Activated T-helper 9 cell treated with anti-CD3 and anti-CD28 coated beads, Interleukin-2, amount 50 U/mL, for 16 hours (primary cell): ENCODE data around the gene SYNM.

ENCODE experiments used
- DNase-seq: peaks from one replicate; pipeline ENCODE4 v3.0.0-alpha.2; 2020; ENCODE audit warnings: low read depth

Gene SYNM

DNA sequence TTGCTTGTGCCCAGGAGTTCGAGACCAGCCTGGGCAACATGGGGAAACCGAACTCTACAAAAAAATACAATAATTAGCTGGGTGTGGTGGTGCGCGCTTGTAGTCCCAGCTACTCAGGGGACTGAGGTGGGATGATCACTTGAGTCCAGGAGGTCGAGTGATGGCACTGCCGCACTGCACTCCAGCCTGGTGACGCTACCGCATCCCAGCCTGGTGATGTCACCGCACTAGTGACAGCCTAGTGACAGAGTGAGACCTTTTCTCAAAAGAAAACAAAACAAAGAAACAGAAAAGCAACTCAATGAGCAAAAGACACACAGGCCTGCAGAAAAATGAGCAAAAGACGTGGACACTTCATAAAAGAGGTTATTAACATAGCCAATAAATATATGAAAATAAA, 19.9 kb upstream of the SYNM start:
- DNase-seq = no peak

DNA sequence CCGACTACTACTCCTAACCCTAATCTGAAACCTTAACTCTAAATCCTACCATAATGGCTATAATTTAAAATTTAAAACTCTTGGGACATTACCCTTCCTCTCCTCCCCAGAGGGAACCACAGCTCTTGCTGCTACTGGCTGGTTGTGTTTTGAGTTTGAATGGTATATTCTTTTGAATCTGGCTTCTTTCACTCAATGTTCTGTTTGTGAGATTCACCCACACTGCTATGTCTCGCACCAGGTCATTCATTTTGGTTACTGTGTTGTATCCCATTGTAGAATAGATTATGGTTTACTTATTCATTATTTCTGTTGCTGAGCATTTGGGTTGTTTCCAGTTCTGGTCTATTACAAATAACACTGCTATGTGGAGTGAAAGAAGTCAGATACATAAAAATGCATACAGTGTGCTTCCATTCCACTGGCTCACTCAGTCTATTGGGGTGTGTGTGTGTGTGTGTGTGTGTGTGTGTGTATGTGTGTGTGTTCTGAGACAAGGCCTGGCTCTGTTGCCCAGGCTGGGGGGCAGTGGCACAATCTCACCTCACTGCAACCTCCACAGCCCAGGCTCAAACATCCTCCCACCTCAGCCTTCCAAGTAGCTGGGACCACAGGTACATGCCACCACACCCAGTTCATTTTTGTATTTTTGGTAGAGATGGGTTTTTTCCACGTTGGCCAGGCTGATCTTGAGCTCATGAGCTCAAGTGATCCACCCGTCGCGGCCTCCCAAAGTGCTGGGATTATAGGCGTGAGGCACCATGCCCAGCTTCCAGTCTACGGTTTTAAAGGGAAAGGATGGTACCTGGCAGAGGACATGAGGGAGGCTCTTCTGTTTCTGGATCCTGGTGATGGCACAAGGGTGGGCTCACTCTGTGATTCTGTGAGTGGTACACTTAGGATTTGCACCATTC, 19.2 kb upstream of the SYNM start:
- no peak for DNase-seq

DNA sequence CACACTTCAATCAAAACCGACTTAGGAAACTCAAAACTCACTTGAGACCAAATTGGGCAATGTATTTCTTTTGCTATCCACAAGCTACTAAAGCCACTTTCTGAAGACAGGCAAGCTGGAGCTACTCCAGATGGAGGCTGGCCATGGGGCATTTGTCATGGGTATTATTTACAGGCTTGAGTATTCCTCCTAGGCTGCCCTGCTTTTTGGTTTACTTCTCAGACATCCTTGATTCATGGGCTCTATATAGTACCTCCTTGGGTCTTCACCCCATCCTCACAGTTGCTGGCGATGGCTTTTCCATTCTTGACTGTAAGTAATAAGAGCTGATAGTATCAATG, 18.6 kb upstream of the SYNM start:
- no peak for DNase-seq

DNA sequence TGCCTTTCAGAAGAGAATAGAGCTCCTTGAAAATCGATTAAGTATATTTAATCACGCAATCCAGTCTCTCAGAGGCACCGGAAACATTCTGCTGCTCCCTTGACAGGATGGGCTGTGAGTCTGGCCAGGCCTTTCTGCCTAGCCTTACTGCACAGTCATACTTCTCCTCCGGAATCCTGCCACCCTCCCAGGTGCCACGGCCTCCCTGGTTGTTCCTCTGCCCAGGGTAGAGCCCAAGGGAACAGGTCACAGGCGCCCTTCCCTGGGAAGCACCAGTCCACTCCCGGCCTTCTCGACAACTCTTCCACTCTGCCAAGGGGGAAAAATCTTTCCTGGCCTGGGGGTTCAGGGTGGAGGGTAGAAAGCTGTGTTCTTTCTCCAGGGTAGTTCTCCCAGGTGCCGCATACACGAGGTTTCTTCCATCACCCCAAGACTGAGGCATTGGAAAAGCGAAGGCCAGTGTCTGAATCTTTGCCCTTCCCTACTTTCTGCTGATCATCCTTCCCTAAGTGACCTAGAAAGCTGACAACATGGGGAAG, 17.4 kb upstream of the SYNM start:
- DNase-seq = no peak

- DNase-seq = no peak
Measured at GRCh38 chr15:99090011-99090699, 14.7 kb upstream of the SYNM start.

- no peak for DNase-seq
Measured at GRCh38 chr15:99090938-99091337, 13.9 kb upstream of the SYNM start.

DNA sequence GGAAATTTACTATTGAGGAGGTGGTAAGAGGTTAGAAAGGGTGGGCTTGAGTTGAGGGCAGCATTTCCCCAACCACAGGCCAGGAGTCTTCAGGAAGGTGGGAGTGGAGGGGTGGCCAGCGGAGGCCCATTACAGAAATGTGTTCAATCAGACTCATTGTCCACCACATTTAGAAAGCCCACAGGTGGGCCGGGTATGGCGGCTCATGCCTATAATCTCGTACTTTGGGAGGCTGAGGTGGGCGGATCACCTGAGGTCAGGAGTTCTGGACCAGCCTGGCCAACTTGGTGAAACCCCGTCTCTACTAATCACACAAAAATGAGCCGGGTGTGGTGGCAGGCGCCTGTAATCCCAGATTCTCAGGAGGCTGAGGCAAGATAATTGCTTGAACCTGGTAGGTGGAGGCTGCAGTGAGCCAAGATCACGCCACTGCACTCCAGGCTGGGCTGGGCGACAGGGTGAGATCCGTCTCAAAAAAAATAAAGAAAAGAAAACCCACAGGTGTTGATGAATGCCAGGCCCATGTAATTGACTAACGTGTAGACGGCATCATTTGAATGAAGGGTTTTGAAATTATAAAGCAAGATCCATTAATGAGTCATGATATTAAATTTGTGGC, 12.2 kb upstream of the SYNM start:
- DNase-seq = no peak

- DNase-seq = no peak
Measured at GRCh38 chr15:99095626-99096025, 9.3 kb upstream of the SYNM start.

GRCh38 chr15:99096173-99096893, 8.5 kb upstream of the SYNM start:
- no peak for DNase-seq

DNA sequence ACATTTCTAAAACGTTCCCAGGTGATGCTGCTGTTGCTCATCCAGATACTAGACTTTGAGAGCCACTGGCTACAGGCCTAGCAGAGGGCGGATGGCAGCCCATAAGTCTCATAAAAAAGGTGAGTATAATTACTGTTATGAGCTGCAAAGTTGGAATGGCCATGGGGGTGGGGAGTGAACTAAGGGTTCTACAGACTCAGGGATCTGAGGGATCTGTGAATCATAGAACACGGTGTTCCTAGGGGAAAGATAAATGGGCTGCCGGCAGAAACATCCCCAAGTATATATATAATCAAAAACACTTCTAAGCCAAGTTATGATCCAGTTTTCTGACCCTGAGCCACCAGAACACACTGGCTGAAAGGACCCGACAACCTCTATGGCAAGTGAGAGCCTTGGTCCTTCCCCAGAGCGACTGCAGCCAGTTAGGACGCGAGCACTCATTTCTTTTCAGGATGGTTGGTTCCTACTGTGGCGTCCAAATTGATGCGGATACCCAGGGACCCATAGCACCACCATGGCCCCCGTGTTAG, 7.9 kb upstream of the SYNM start:
- DNase-seq = no peak

DNA sequence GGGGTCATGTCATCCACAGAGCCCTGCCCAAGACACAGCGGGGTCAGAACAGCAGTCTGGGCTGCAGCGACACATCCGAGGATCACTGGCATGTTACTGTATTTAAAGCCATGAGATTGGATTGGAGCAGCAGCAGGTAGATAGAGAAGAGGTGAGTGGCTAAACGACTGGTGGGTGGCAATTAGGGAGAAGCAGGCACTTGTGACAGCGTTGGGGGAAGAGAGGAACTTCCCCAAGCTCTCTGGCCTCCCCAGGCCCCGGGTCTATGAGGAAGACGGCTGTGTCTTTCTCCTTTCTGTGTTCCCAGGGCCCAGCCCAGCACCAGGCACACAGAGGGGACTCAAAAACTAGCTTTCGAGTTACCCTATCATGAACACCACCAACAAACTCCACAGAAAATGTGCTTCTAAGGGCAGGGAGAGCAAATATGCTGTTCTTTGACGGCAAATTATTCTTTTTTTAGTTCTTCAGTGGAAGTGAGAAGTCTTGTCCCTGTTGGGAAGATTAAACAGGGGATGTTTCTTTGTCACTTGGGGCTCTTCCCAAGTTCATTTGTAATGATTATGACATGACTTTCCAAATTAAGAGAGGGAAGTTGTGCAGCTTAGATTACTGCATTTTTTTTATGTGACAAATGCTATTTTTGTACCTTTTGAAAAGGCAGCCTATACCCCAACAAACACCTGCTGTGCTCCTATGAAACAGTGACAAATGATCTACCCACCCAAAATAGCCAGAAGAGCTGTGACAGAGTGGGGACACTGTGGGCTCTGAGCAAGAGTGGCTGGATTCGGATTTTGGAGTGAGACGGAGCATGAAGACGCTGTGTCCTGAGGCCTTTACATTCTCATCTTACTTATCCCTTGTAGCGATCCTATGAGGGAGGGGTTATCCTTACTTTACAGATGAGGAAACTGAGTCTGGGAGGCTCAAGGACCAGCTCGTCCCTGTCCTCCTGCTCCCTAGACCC, 7.2 kb upstream of the SYNM start:
- DNase-seq = no peak

DNA sequence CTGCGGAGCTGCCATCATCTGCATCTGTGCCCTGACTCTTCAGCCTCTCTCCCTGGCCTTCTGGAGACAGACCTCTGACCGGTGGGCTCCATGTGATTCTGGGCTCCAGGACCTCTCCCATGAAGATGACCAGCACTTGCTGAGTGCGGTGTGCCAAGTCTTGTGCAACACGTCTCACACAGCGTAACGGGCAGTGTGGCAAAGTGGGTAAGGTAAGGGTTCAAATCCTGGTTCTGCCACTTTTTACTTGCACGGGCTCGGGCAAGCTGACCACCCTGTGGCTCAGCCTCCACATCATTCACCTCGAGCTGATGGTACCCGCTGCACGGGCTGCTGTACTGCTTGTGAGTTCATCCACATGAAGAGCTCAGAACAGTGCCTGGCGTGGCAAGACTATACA, 6.5 kb upstream of the SYNM start:
- no peak for DNase-seq

DNA sequence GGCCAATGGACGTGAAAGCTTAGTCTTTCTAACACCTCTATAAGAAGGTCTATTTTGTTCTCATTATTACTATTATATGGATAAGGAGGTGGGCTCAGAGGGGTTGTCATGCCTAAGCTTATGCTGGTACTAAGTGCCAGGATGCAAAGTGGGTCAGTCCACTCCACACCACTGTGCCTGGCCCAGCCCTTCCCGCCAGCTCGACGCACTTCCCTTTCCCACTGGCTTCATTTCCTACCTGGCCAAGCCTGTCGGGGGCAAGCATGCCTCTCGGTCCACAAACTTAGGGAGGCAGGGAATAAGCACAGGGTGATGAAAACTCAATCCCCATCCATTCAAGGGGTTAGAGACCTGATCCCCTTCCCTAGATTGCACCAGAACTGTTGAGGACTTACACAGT, 5.9 kb upstream of the SYNM start:
- DNase-seq = no peak

GRCh38 chr15:99099661-99100060, 5.2 kb upstream of the SYNM start:
- DNase-seq = no peak

GRCh38 chr15:99100245-99101173, 4.4 kb upstream of the SYNM start:
- no peak for DNase-seq

DNA sequence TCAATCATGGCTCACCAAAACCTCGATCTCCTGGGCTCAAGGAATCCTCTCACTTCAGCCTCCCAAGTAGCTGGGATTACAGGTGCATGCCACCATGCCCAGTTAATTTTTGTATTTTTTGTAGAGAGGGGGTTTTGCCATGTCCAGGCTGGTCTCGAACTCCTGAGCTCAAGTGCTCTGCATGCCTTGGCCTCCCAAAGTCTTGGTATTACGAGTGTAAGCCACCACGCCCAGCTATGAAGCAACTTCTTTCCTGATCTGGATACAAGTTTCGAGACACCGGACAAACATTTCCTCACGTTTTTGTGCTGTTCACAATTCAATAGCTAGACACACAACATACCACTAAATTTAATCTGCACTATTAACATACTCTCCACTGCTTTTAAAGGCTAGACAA, 3.4 kb upstream of the SYNM start:
- no peak for DNase-seq

- DNase-seq = no peak
Measured at GRCh38 chr15:99102332-99103235, 2.3 kb upstream of the SYNM start.

DNA sequence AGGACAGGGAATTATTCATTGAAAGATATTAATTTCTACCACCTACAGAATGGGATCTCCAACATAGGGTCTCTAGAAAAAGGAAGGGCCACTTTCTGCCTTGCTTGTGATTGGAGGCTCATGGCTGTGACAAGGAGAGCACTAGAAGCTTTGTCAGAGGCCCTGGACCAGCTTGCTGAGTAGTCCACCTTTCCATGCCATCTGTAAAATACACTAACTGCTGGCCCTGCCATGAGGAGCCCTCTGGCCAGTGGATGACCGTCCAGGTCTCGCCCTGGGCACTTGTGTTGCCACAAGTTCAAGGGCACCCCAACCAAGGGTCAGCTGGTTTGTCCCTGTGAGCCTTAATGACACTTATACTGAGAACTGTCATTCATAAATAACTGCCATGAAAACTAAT, 1.6 kb upstream of the SYNM start:
- no peak for DNase-seq
